NCI-H1092 (cell line): Measurements from ENCODE around the gene ARSJ.
"Not testable (repeated sequence)": the region's sequence is repeated elsewhere in the genome, so short reads cannot be mapped to it uniquely, and the experiment has no call there.

ENCODE experiments used
- DNase-seq: peaks from one replicate; lab custom pipeline; 2025; lab: John Stamatoyannopoulos, UW

The ARSJ gene

DNA sequence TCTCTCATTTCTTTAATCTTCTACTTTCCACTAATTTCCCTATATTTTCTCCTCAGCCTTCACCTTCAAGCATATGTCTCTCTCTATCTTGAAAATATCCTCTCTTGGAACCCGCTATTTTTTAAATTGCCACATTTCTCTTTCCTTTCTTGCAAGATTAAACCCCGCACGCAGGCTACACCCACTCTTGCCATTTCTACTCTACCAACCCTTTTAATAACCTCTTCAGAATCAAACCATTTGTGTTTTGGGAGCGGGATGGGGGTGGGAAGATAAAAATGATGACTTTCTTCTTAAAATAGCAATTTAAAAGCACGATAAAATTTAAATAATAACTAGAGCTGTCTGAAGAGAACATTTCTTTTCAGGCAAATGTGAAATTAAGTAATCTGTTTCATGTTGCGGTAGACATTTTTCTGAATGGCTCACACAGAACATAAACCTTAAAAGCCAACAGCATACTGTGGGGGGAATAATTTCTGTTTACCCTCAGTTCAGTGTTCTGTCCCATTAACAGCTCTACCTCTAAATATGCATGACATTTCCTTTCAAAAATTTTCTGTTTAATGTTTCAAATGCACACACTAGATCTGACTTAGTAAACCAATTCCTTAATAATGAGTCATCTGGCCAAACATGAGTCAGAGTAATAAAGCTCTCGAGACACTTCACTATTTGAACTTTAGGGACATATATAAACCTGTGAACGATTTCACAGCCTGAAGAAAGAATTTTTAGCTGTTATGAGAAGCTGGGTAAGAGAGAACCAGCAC lies 20.5 kb downstream of the ARSJ start:
- peak; percentile 16 for DNase-seq

DNA sequence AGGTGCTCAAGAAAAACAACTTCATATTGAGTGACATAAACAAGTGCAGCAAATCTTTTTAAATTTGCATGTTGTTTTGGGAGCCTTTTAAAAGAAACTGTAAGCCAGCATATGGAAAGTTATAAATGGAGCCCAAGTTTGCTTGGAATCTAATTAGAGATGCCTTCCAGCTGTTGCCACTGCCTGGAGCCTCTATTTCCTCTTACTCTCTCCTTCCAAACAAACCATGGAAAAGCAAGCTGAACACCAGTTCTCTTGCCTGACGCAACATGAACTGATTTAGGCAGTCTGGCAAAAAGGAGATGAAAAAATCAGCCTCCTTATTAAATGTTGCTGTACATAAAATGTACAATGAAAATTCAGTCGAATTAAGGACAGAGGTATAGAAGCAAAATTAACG lies 21.5 kb downstream of the ARSJ start:
- no peak for DNase-seq

DNA sequence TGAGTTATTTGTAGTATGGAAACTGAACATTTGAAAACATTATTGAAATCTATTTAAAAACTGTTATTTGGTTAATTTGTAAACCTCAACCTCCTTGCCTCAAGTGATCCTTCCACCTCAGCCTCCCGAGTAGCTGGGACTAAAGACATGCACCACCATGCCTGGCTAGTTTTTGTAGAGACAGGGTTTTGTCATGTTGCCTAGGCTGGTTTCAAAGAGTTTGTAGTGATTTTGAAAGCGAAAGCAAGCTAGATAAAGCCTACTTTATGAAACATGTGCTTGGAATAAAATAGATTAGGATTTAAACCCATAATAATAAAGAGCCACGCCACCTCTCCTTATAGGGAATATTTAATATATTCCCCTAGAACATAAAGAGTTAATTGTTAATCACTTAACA lies 23.5 kb downstream of the ARSJ start:
- no peak for DNase-seq

DNA sequence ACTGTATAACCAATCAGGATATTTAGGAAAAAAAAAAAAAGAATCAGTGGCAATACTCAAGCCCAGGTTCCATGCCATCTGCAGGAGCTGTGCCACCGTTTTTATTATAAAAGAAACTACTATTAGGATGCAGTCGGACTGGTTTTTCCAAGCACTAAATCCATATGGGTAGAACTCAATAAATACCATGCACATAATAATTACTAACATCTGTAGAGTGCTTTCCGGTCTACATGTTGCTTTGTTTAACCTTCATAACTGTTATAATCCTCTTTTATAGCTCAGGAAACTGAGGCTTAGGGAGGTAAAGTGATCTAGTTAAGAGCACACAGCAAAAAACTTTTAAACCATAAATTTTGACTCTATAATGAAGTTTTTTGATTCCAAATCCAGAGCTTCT lies 24.0 kb downstream of the ARSJ start:
- DNase-seq: no peak

DNA sequence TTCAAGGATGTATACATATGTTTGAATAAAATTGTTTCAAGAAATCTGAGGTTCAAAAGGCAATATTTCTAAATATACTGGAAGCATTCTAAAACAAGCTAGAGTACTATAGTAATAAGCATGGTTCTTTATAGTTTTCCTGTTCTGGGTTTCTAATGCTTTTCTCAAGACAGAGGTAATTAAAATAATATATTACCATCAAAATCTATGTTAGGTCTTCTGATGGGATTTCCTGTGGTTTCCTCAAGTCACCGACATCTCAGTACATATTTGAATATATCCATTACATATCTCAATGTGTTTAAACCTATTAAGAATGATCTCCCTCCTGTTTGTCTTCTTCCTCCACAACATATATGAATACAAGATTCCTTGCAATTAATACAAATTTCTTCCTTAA lies 25.6 kb downstream of the ARSJ start:
- DNase-seq: no peak

DNA sequence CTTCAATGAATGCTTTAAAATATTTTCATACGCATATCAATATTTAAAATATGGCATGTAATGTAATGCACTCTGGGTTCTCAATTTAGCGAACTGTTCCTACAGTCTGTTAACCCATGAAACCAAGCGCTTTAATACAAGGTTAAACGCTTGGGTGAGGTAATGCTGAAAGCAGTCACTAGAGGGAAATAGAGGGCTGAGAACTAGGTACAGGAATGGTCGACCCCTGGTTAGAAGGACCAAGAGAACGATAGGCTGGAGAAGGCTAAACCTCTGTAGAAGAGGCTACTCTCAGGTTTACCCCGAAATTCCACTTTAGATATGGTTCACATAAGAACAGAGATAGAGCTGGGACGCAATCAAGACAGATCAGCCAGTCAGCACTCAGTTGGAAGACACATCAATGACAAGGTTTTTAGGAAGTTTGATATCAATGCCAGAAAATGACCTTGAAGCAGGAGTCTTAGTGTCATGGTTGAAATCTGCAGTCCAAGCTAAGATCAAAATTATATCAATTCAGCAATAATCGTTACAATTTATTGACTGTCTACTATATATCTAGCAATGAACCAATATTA lies 26.9 kb downstream of the ARSJ start:
- DNase-seq: peak; percentile 66

DNA sequence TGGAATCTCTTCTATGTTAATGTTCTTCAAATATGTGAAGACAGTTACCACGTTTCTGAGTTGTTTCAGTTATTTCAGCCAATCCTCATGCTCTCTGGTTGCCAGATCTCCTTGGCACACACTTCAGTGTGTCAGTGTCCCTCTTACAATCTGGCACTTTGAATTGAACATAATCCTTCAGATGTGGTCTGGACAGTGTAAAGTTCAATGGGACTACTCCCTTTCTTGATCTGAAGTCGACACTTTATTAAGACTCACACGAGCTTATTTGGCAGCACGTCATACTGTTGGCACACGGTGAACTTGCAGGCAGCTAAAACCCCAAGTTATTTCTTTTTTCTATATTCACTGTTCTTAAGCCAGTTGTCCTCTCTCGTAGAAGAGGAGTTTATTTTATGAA lies 28.2 kb downstream of the ARSJ start:
- DNase-seq: no peak

DNA sequence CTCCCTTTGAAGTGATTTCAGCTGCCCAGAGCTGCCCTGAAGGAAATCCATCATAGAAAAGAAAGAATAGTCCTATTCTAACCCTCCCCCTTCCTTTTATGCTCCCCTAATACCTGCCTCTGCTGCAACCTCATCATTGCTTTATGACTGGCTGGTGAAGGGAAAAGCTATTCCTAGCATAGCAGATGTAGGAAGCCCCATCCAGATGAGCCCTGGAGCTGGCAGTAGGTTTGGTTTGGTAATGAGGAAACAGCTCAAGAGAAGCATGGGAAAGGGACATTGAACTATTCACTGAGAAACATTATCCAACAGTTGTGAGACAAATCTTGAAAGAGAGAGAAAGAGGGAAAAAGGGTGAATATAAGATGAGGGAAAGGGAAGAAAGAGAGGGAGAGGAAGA lies 29.2 kb downstream of the ARSJ start:
- no peak for DNase-seq

DNA sequence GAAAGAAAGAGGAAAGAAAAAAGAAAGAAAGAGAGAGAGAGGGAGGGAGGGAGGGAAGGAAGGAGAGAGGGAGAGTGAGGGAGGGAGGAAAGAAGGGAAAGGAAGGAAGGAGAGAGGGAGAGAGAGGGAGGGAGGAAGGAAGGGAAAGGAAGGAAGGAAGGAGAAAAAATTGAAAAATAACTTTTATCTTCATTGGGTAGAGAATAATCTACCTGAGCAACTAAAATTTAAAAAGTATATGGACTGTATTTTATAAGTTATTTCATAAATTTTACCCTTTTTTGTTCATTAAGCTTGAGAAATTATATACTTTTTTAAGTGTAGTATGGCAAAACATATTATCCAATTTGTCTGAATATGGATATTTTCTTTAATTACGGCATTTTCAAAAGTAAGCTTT lies 32.0 kb downstream of the ARSJ start:
- no peak for DNase-seq

DNA sequence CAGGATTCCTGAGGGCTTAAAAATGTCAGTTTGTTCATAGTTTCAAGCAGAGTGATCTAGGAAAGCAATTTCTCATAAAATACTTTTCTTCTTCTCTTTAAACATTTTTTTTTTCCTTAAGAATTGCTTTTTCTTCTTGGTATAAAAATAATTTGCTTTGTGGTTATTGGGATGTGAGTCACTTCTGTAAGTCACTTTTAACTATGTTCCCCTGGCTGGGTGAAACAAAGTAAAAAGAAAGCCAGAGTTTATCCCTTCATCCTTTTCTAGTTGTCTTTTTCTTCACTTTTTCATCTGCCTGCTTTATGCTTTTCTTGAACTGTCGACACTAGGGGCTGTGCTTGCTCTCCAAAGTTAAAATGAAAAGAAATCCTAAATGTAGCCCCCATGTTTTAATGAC lies 33.5 kb downstream of the ARSJ start:
- no peak for DNase-seq

DNA sequence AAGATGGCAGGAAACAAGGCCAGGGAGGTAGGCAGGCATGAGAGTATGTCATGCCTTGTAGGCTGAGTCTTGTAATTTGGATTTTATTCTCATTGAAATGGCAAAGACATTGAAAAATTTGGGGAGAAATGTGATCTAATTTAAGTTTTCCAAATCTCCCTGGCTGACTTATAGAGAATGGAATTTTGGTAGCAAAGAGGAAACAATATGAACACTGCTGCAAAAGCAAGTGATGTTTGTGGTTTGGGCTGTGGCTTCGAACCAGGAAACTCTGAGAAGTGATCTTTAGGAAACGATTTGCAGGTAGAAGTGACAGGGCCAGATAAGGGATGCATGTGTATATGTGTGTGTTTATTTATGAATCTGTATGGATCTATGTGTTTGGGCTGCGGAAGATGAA lies 35.6 kb downstream of the ARSJ start:
- no peak for DNase-seq

DNA sequence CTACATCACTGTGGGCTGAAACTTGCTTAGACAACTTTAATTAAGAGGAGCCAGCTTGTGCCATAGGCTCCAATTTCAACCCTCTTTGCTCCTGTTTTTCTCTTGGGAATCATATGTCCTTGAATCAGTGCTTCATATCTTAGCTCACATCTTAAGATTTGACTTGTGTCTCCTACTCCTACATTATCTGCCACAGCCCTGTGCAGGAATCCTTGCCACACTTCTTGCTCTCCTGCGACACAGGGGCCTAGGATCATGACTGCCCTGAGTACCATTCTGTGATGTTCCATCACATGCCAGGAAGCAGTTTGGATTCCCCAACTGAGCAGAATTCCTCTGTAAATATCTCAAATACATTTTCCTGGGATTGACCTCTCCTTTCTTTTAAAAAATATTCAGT lies 36.4 kb downstream of the ARSJ start:
- DNase-seq: no peak

DNA sequence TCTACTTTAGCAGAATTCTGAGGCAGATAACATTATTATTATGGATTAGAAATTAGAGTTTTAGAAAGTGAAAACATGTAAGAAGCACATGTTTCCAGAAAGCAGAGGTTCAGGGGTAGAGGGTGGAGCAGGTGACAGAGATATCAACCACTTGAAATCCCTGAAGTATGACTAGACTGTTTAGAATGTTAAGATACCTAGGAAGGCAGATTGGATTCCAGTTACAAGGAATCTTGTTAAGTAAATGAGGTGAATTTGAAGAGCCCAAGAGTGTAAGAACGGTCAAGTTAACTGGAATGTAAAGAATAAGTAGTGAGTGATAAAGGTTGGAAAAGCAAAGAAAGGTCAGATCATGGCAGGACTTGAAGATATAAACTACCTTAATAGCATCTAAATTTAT lies 37.6 kb downstream of the ARSJ start:
- DNase-seq: no peak

DNA sequence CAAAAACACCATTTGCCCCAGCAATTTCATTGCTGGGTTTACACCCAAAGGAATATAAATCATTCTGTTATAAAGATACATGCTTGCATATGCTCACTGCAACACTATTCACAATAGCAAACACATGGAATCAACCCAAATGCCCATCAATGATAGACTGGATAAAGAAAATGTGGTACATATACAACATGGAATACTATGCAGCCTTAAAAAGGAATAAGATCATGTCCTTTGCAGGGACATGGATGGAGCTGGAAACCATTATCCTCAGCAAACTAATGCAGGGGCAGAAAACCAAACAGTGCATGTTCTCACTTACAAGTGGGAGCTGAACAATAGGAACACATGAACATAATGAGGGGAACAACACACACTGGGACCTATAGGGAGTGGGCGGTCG lies 39.3 kb downstream of the ARSJ start:
- DNase-seq: not testable (repeated sequence)

DNA sequence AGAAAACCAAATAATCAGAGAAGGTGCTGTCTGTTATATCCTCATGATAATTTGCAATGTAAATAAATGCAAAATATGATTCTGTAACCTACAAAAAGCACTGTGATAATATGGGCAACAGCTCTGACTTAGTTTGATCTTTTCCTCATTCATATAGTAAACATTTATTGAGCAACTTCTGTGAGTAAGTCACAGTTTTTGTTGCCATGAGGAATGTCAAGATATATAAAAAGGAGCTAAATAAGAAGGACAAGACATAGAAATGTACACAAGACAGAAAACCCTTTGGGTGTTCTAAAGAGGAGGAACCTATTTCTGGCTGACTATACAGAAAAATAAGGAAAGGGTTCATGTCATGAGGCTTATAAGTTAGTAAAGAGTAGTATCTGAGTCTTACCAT lies 44.3 kb downstream of the ARSJ start:
- DNase-seq: no peak

DNA sequence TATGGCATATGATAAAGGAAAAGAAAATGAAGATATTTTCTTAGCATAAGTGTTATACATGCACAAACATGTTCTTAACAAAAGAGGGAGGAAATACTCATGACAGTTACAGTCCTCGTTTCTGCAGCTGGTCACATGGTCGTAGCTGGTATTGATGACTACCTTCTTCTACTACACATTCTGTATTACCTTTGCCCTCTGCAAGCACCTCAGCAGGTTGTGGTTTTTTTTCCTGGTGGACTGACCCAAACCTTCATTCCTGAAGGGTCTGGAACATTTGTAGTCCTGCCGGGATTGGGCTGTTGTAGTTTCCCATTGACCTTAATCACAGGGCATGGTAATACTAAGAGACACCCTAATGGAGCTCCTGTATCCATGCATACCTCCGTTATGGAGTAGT lies 54.7 kb downstream of the ARSJ start:
- DNase-seq: not testable (repeated sequence)

DNA sequence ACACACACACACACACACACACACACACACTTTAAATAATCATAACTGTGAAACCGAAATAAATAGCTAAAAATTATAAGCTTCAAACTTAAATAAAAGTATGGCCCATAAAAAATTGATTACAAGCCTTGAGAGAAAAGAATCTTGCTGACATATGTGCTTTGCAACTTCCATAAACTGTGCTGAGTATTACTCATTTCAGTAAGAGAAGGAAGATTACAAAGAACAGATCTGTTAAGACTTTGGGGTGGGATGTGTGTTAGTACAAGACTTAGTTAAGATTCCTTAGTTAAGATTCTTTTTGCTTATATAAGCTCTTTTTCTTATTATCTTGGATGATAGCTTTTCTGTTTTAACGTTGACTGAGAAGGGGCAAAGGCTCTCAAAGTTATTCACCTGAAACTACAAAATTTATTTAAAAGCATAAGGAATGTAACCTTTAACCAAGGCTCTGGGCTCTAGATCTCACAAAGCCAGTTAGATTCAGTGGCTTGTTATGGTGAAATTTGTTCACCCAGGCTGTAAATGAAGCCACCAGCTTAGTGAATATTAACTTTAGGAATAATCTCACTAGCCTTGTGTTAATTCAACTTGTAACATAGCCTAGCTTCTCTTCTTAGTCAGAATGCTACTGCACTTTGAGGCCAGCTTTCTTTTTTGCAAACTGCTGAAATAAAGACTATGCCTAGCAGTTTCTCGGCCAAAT lies 58.2 kb downstream of the ARSJ start:
- DNase-seq: no peak

DNA sequence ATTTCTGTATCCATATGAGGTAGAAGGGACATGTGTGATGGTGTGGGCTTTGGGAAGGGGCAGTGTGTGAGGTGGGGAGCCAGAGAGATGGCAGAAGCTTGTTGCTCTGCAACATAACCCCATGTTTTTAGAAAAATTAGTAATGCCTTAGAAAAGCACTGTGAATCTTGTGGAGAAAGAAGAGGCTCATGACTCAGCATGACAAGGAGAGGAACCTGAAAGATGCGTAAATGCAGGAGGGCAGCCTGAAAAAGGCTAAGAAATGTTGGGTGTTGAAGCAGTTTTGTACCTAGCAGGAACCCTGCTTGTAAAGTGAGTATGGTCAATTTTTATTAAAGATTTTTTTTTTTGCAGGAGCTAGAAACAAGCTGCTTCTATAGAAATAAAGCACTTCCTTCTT lies 59.8 kb downstream of the ARSJ start:
- DNase-seq: no peak

DNA sequence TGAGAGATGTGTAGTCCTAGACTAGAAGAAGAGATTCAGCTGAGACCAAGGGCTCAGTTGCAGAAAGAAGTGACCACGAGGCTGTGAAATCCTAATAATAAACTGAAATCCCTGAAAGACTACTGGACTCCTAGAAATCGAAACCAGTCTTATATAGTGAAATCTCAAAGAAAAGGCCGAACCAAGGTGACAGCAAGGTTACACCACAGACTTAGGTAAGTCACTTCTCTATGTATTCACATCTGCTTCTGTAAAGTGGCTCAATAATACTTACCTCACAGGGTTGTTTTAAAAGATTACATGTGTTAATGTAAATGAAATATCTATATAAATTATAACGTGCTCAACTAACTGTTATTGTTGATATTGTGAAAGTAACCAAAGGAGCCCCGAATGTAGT lies 60.3 kb downstream of the ARSJ start:
- DNase-seq: no peak

DNA sequence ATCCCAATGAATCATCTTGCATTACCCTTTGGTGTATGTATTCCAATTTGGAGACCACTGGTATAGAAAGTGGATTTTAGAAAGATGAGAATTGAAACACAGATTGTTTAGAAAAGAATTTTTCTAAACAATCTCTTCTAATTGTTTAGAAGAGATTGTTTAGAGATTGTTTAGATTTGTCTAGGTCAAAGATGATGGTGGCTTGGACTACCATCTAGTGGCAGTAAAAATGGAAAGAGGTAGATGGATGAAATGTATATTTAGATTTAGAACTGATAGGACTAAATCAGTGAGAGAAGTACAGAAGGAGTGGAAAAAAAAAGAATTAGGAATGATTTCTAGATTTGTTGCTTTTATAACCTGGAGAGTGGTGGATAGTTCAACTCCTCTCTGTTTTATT lies 70.6 kb downstream of the ARSJ start:
- no peak for DNase-seq

DNA sequence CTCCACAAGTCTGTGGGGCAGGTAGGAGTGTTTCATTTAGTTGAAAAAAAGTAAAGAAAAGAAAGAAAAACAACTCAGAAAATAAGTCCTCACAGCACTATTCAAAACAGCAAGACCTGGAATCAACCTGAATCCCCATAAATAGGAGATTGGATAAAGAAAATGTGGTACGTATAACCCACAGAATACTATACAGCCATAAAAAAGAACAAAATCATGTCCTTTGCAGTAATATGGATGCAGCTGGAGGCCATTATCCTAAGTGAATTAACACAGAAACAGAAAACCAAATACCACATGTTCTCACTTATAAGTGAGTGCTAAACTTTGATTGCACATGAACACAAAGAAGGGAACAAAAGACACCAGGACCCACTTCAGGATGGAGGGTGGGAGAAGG lies 71.9 kb downstream of the ARSJ start:
- DNase-seq: no peak

DNA sequence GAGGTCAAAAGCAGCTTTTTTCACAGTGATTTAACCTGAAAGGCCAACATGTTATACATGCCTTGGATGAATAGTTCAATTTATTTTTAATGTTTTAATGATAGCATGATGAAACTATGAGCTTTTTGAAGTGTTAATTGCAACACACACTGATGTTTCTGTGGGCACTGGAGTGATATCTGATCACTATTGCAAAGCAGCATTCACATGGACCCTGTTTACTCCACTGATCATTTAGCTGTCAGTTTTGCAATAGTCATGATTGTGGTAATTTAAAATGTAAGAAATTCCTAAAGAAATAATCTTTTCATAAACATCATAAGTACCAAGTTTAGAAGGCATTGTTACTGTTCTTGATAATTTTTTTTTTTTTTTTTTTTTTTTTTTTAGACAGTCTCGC lies 74.1 kb downstream of the ARSJ start:
- DNase-seq: no peak

DNA sequence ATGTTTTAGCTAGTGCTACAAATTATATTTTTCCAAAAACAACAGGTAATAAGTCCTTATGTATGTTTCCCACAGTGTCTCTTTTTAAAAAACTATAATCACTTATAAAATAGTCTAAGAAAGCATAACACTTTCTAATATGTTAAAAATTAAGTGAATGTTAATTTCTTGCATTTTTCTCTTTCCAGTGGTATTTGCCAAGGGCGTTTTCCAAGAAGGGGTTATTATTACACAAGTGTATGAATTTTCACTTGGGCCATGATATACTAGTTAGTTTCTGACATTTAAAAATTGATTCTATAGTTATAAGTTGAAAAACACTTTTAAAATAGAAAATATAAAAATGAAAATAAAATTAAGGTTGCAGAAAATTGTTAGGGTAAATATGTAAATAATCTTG lies 74.6 kb downstream of the ARSJ start:
- DNase-seq: no peak
